Tibial artery (tissue), 4 donors: ENCODE measurements around the gene ICA1.
"Not testable (repeated sequence)": the region's sequence is repeated elsewhere in the genome, so short reads cannot be mapped to it uniquely, and the experiment has no call there.

Source experiments
- DNase-seq, 2 donors: peaks; one replicate each; pipeline ENCODE4 v3.0.0-alpha.2; 2019
- H3K27ac ChIP-seq, 2 donors: fragments of 200-600 bp; sonication (generic) in 1 of 2; 1 replicate in 1 of 2; 2 replicates in 1 of 2; pipeline ENCODE4 v1.5.1; 2018 to 2019; ENCODE audit warnings: mild to moderate bottlenecking in 1 of 2
- H3K27me3 ChIP-seq, 2 donors: fragments of 200-600 bp; sonication (generic) in 1 of 2; one replicate each; pipeline versions ENCODE4 v1.5.1 to v1.6.0; 2016 to 2019
- H3K36me3 ChIP-seq, 3 donors: fragments of 200-600 bp; sonication (generic) in 2 of 3; one replicate each; pipeline ENCODE4 v1.5.1; 2016 to 2019; ENCODE audit warnings: mild to moderate bottlenecking in 2 of 3
- H3K4me1 ChIP-seq, 4 donors: fragments of 200-600 bp; sonication (generic) in 2 of 4; 1 replicate in 3 of 4; 2 replicates in 1 of 4; pipeline ENCODE4 v1.5.1; 2016 to 2019
- H3K4me3 ChIP-seq, 2 donors: fragments of 200-600 bp; sonication (generic) in 1 of 2; 1 replicate in 1 of 2; 2 replicates in 1 of 2; pipeline ENCODE4 v1.5.1; 2018 to 2019; ENCODE audit warnings: mild to moderate bottlenecking in 2 of 2
- H3K9me3 ChIP-seq, 3 donors: fragments of 200-600 bp; sonication (generic) in 1 of 3; one replicate each; pipeline ENCODE4 v1.5.1; 2016 to 2019
- intact Hi-C: fragments of 100-400 bp; cut with DNase I; formaldehyde crosslinking; loops from one replicate; pipeline ENCODE4 v1.15.0; 2023; ENCODE audit warnings: low total_unique reads
- TF ChIP-seq, protein P1 (sequence below), 2 experiments: fragments of 200-600 bp in 1 of 2; fragments of 450-650 bp in 1 of 2; IDR thresholded peaks; one replicate each; pipeline ENCODE4 v1.5.1; 2017 to 2019; ENCODE audit warnings: antibody characterized with exemption in 2 of 2, mild to moderate bottlenecking in 1 of 2, moderate library complexity in 1 of 2

Gene ICA1

DNA sequence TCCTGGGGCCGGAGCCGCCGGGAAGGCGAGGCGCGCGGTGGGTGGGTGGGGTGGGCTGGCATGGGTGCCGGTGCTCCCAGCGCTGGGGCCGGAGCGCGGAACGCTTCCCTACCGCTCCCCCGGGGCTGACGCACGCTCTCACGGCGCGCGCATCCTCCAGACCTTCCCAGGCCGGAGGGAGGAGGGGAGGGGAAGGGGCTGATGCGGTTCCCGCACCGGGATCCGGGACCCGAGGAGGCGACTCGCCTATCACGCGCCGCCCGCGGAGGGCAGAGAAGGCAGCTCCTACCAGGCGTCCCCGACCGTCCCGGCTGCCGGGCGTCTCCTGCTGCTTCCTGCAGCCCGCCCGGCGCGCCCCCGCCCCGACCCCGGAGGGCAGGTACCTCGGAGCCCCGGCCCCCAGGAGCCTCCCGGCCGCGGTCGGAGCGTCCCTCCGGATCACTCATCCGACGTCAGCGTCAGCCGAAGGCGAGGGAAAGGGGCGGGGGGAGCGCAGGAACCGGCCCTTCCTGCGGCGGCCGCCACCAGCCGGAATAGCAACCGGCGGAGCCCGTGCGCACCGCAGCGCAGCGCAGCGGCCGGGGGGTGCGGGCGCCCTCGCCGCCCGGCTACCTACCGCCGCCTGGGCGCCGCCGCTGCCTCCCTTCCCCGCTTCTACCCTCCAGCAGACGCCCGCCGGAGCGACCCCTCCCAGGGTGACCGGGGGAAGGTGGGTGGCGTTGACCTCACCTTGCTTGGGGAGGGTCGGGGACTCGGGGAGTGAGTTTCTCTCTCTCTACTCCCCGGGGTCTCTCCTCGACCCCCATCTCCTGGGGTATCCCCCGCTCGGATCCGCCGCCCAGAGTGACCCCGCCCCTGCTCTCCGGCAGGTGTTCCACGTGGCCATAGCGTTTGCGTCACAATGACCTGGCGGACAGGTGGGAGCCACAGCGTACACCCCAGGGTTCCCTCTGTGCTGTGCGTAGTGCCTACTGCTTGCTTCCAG is at the start of gene ICA1:
Gene ICA1 (minus strand): TSS at position 457 of the 985 bp plus-strand sequence. CDS start 26,241 bp downstream, outside the sequence.
- intact Hi-C loops: no loop called here
- no peaks in the 10 kb centered on the region for H3K9me3 ChIP-seq
- peak; percentile 24 to 68 for DNase-seq
- peaks cover 0 to 27% of the 10 kb centered on the region in 2 donors for H3K27me3 ChIP-seq
- peak within 1 kb of the TSS; percentile 54 to 57 for H3K4me3 ChIP-seq
- peak within 1 kb of the TSS; percentile 15 to 39 for H3K27ac ChIP-seq
- peaks cover 0 to 14% (median 9%) of the 10 kb centered on the region in 4 donors for H3K4me1 ChIP-seq
- H3K36me3 ChIP-seq: no peaks in the 10 kb centered on the region
- TF ChIP-seq, protein P1, sequence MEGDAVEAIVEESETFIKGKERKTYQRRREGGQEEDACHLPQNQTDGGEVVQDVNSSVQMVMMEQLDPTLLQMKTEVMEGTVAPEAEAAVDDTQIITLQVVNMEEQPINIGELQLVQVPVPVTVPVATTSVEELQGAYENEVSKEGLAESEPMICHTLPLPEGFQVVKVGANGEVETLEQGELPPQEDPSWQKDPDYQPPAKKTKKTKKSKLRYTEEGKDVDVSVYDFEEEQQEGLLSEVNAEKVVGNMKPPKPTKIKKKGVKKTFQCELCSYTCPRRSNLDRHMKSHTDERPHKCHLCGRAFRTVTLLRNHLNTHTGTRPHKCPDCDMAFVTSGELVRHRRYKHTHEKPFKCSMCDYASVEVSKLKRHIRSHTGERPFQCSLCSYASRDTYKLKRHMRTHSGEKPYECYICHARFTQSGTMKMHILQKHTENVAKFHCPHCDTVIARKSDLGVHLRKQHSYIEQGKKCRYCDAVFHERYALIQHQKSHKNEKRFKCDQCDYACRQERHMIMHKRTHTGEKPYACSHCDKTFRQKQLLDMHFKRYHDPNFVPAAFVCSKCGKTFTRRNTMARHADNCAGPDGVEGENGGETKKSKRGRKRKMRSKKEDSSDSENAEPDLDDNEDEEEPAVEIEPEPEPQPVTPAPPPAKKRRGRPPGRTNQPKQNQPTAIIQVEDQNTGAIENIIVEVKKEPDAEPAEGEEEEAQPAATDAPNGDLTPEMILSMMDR (IDR thresholded peaks at IDR 0.05): no peak

DNA sequence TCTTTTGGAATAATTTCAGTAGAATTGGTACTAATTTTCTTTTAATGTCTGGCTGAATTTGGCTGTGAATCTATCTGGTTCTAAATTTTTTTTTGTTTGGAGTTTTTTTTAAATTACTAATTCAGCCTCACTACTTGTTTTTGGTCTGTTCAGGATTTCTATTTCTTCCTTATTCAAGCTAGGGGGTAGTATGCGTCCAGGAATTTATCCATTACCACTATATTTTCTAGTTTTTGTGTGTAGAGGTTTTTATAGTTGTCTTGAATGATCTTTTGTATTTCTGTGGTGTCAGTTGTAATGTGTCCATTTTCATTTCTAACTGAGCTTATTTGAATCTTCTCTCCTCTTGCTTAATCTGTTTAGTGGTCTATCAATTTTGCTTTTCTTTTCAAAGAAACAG is 48.9 kb upstream of the ICA1 start:
- H3K36me3 ChIP-seq: no peaks in the 10 kb centered on the region
- no peaks in the 10 kb centered on the region for H3K4me1 ChIP-seq
- no peak overlapping the region for H3K27ac ChIP-seq
- H3K9me3 ChIP-seq: peaks cover 0 to 15% (median 8%) of the 10 kb centered on the region in 3 donors
- H3K27me3 ChIP-seq: no peaks in the 10 kb centered on the region
- no peak for DNase-seq
- H3K4me3 ChIP-seq: no peak overlapping the region
- TF ChIP-seq, protein P1 (IDR thresholded peaks at IDR 0.05): no peak
- intact Hi-C loops: no loop called here

DNA sequence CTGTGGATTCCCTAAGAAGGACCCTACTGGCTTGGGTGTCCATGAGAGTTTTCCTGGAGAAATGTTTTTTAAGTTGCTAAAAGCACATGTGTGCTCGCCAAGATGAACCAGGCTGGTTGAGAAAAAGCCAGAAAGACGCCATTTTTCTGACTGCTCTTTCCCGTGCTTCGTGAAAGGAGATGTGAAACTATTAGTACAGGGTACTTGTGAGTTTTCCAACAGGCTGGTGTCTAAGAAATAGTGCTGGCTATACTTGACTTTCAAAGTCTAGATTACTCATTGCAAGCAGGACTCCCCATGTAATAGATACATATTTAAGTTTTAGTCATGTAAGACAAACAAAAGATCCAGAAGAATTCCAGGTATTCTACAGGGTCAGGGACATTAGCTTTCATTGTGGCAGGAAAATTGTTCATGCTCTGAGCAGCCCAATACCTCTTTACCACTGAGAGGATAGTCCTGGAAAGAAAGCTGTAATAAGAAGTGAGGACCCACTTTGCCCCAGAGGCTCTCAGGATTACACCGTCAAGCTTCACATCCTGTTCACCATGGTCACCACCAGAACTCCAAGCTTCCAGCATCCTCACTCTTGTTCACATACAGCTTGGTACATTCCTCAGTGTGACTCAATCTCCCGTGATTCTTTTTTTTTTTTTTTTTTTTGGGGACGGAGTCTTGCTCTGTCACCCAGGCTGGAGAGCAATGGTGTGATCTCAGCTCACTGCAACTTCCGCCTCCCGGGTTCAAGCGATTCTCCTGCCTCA is 43.8 kb upstream of the ICA1 start:
- Histone ChIP-seq H3K27me3 (no peaks in the 10 kb centered on the region), H3K36me3 (no peaks in the 10 kb centered on the region), H3K27ac (no peak overlapping the region), H3K4me3 (no peak overlapping the region), H3K9me3 (no peaks in the 10 kb centered on the region), H3K4me1 (no peaks in the 10 kb centered on the region)
- intact Hi-C loops: no loop called here
- DNase-seq: no peak
- TF ChIP-seq, protein P1 (IDR thresholded peaks at IDR 0.05): no peak

DNA sequence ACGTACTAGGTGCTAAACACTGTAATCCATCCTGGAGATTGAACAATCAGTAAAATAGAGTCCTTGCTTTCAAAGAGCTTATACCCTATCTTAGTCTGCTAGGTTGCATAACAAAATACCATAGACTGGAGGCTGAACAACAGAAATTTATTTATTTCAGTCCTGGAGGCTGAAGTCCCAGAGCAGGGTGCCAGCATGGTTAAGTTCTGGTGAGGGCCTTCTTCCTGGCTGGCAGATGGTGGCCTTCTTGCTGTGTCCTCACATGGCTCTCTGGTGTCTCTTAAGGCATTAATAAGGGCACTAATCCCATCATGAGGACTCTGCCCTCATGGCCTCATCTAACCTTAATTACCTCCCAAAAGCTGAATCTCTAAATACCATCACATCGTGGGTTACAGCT is 43.1 kb upstream of the ICA1 start:
- no peaks in the 10 kb centered on the region for H3K9me3 ChIP-seq
- TF ChIP-seq, protein P1 (IDR thresholded peaks at IDR 0.05): no peak

DNA sequence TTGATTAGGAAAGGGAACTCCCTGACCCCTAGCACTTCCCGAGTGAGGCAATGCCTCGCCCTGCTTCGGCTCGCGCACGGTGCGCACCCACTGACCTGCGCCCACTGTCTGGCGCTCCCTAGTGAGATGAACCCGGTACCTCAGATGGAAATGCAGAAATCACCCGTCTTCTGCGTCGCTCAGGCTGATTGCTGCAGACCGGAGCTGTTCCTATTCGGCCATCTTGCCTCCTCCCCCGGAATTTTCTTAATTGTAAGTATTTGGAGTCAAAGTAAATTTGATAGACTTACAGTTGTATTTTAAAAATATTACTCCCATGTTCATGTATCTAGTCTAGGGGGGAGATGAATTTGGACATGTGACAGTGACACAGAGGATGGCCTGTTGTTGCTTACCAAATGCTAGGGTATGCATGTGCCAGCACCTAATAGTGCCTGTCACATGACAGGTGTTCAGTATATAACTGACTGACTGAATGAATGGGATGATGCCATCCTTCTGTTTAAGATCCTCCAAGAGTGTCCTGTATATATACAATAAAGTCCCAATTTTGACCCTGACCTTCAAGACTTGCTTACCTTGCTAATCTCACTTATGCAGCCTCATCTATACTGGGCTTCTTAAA is 42.0 kb upstream of the ICA1 start:
- Histone ChIP-seq H3K4me3 (no peak overlapping the region), H3K27ac (no peak overlapping the region), H3K9me3 (no peaks in the 10 kb centered on the region), H3K36me3 (no peaks in the 10 kb centered on the region), H3K4me1 (no peaks in the 10 kb centered on the region), H3K27me3 (no peaks in the 10 kb centered on the region)
- TF ChIP-seq, protein P1 (IDR thresholded peaks at IDR 0.05): no peak
- intact Hi-C loops: no loop called here
- no peak for DNase-seq

More for the DNA sequence above, 43.1 kb upstream of the ICA1 start:
- no peak for DNase-seq
- no peak overlapping the region for H3K27ac ChIP-seq
- no peak overlapping the region for H3K4me3 ChIP-seq
- intact Hi-C loops: no loop called here
- H3K4me1 ChIP-seq: no peaks in the 10 kb centered on the region
- no peaks in the 10 kb centered on the region for H3K36me3 ChIP-seq
- no peaks in the 10 kb centered on the region for H3K27me3 ChIP-seq

DNA sequence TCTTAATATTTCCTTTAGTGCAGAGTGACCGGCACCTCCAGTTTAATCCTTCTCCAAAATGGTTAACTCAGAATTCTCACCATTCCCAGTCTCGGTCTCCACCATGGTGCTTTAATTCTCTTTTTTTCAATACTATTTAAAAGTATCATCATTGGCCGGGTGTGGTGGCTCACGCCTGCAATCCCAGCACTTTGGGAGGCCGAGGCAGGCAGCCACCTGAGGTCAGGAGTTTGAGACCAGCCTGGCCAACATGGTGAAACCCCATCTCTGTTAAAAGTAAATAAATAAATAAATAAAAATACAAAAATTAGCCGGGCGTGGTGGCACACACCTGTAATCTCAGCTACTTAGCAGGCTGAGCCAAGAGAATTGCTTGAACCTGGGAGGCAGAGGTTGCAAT is 35.1 kb upstream of the ICA1 start:
- DNase-seq, intact Hi-C loops, H3K9me3 ChIP-seq, H3K4me3 ChIP-seq, H3K27ac ChIP-seq, H3K27me3 ChIP-seq, H3K36me3 ChIP-seq, H3K4me1 ChIP-seq: not testable (repeated sequence)
